ENCODE measurements around the gene TIMM22.
"Not testable (repeated sequence)": the region's sequence is repeated elsewhere in the genome, so short reads cannot be mapped to it uniquely, and the experiment has no call there.

TIMM22 gene

GRCh38 chr17:1040216-1040600, 43.3 kb downstream of the TIMM22 start:
- ATAC-seq, result no peak

GRCh38 chr17:1041746-1042145, 44.8 kb downstream of the TIMM22 start:
- no peak for ATAC-seq

- ATAC-seq, result no peak
Measured at GRCh38 chr17:1042486-1042885, 45.6 kb downstream of the TIMM22 start.

GRCh38 chr17:1043601-1044251, 46.8 kb downstream of the TIMM22 start:
- ATAC-seq, result no peak

GRCh38 chr17:1044387-1045009, 47.6 kb downstream of the TIMM22 start:
- not testable (repeated sequence) for ATAC-seq

- ATAC-seq, result no peak
Measured at GRCh38 chr17:1045456-1045855, 48.5 kb downstream of the TIMM22 start.

- no peak for ATAC-seq
Measured at GRCh38 chr17:1047177-1047878, 50.4 kb downstream of the TIMM22 start.

- ATAC-seq, result no peak
Measured at GRCh38 chr17:1047879-1048470, 51.0 kb downstream of the TIMM22 start.

GRCh38 chr17:1048516-1049115, 51.7 kb downstream of the TIMM22 start:
- ATAC-seq, result not testable (repeated sequence)

GRCh38 chr17:1049446-1050225, 52.7 kb downstream of the TIMM22 start:
- no peak for ATAC-seq

GRCh38 chr17:1050246-1050995, 53.5 kb downstream of the TIMM22 start:
- no peak for ATAC-seq

- no peak for ATAC-seq
Measured at GRCh38 chr17:1050996-1051925, 54.3 kb downstream of the TIMM22 start.

All from activated CD4-positive, CD25-positive, alpha-beta regulatory T cell treated with anti-CD3 and anti-CD28 coated beads, Interleukin-2, amount 50 U/mL, for 24 hours (primary cell).